ENCODE data around the gene UNC13B. TPM values are rescaled to one million over a fixed set of nuclear protein-coding genes. Genes with fewer than 3 reads are reported as not detected.

UNC13B gene
- total and polyA plus RNA-seq, 9 of the 15 experiments (the other 6 are each of a cell fraction or from before 2014, with no cell fraction given), result 2.4 to 11.5 (median 8.6) TPM

GRCh38 chr9:35211854-35212253, 50.0 kb downstream of the UNC13B start:
- Histone ChIP-seq H3K27me3 (ENCODE audit: control insufficient read depth in 2 of 2, insufficient read depth in 2 of 2, low read length in 2 of 2) (no peaks in the 10 kb centered on the region), H3K36me3 (ENCODE audit: control insufficient read depth, insufficient read depth, low read length) (no peaks in the 10 kb centered on the region), H3K79me2 (ENCODE audit: control insufficient read depth, insufficient read depth, low read length) (no peaks in the 10 kb centered on the region), H2AFZ (ENCODE audit: low read depth, low read length) (no peak overlapping the region), H4K20me1 (replicated peaks; ENCODE audit: control insufficient read depth, insufficient read depth, low read length) (no peaks in the 10 kb centered on the region), H3K4me2 (ENCODE audit: insufficient read depth, low read length) (no peak overlapping the region), H3K9ac (ENCODE audit: insufficient read depth in 1 of 2, low read depth in 2 of 2, low read length in 2 of 2) (no peak overlapping the region), H3K27ac (ENCODE audit: extremely low read depth, low read depth, low read length) (no peak overlapping the region), H3K9me3 (replicated peaks; ENCODE audit: control insufficient read depth, insufficient read depth, low read depth, low read length) (no peaks in the 10 kb centered on the region), H3K4me1 (replicated peaks in 1 of 2; ENCODE audit: control insufficient read depth in 2 of 2, insufficient read depth in 2 of 2, low read length in 2 of 2) (no peaks in the 10 kb centered on the region), H3K9me1 (ENCODE audit: control insufficient read depth, insufficient read depth, low read length) (no peaks in the 10 kb centered on the region), H3K4me3 (no peak overlapping the region)
- CTCF ChIA-PET (ENCODE audit: low intra/inter-chr PET ratio), result no interaction called here
- DNase-seq (ENCODE audit: extremely low read depth in 1 of 4, low spot score in 3 of 4), result no peak
- ATAC-seq, result no peak
- POLR2A ChIA-PET, result no interaction called here
- no peak for FAIRE-seq
- WGBS (ENCODE audit: insufficient coverage, low coverage, missing lambda C conversion rate), result 58% methylated on average over 4 of the region's 4 CpGs
- intact Hi-C loops (cut with micrococcal nuclease), result no loop called here
- in situ Hi-C loops (cut with MboI), result no loop called here
- BruUV-seq (replicated peaks), result no TSS peak
- TF ChIP-seq ZNF217 (CRISPR knock-in tag; IDR thresholded peaks at IDR 0.05) (no peak), ELK3 (CRISPR knock-in tag; IDR thresholded peaks at IDR 0.05) (no peak), ZFP36 (IDR thresholded peaks at IDR 0.05; ENCODE audit: low read depth, low read length, partially characterized antibody) (no peak), TARDBP (IDR thresholded peaks at IDR 0.05) (no peak), BRF2 (IDR thresholded peaks at IDR 0.05; ENCODE audit: borderline replicate concordance, insufficient read depth, insufficient read length) (no peak), ZNF695 (CRISPR knock-in tag; IDR thresholded peaks at IDR 0.05) (no peak), STAT6 (CRISPR knock-in tag; IDR thresholded peaks at IDR 0.05) (no peak), MEF2A (IDR thresholded peaks at IDR 0.05; ENCODE audit: control insufficient read depth, low read depth, low read length) (no peak), FOXP4 (CRISPR knock-in tag; IDR thresholded peaks at IDR 0.05; ENCODE audit: borderline replicate concordance) (no peak), UBTF (IDR thresholded peaks at IDR 0.05; ENCODE audit: borderline replicate concordance in 1 of 2, low read depth in 2 of 2, low read length in 2 of 2) (no peak), ELK1 (CRISPR knock-in tag; IDR thresholded peaks at IDR 0.05) (no peak)
